SIG-M5 treated with dmso at 0.1 percent for 504 hours (cell line): ENCODE measurements around the gene INO80B.
"Not testable (repeated sequence)": the region's sequence is repeated elsewhere in the genome, so short reads cannot be mapped to it uniquely, and the experiment has no call there.

Experiments
- DNase-seq: peaks from one replicate; lab custom pipeline; 2025; ENCODE audit not compliant: unreplicated experiment; lab: John Stamatoyannopoulos, UW

INO80B gene

DNA sequence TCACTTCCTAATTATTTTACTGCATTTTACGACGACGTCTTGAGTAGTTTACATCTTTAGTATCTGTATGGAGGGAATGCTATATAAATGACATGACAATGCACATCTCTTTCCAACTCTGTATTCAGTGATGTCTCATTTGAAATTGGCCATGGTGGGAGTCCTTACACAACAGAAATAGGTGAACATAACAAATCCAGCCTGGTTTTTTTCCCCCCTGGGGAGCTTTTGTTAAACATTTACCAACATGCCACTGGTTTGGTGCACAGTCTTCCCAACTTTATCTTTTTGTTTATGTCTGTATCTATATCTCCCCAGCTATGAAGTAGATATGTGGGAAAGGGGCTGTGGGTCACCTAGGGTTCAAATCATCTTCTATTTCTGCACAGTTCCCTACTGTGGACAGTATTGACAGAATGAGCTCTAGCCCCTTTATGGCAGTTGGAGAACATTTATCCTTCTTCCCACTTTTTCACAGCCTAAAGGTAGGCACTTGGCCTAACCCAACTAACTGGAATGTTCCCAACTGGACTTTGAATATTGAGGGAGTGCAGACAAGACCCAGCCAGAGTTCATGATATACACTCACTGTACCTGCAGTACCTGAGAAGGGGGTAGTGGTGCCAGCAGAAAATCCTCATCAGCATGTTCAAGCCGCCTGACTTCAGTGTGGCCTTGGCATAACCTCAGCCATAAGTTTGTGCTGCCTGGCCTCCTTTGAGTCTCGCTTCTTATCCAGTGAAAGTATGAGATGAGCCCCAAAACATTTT, 7.5 kb upstream of the INO80B start:
- no peak for DNase-seq

- no peak for DNase-seq
These were observed 6.1 kb upstream of the INO80B start for GRCh38 chr2:74448771-74449170.

DNA sequence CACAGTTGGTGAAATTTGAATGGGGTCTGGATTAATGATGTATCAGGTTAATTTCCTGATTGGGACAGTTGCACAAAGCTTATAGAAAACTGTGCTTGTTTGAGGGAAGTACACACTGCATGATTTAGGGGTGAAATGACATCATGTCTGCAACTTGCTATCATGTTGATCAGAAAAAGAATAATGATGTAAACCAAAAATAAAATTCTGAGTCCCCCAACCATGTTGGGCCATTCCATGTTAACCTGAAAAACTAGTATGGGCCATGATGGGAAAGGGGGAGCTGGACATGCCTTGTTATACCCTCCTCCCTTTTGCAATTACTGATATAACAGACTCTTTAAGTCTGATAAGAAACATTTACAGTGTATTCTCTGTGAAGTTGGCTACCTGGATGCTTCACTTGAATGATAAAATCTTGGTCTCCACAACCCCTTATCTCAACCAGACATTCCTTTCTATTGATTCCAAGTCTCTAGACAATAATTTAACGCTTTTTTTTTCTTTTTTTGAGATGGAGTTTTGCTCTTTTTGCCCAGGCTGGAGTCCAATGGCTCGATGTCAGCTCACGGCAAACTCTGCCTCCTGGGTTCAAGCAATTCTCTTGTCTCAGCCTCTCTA, 4.2 kb upstream of the INO80B start:
- no peak for DNase-seq

DNA sequence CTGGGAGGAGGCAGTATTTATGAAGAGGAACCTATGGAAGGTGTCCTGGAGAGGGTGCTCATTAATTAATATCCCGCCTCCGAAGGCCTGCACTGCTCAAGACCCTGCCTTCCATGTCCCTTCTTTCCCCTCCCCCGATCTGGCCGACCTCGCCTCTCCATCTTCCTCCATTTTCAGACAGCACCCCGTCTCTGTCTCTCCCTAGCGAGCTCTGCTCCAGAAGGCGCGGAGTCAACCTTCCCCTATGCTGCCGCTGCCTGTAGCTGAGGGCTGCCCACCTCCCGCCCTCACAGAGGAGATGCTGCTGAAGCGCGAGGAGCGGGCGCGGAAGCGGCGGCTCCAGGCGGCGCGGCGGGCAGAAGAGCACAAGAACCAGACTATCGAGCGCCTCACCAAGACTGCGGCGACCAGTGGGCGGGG, 2.3 kb downstream of the INO80B start:
- DNase-seq: no peak

DNA sequence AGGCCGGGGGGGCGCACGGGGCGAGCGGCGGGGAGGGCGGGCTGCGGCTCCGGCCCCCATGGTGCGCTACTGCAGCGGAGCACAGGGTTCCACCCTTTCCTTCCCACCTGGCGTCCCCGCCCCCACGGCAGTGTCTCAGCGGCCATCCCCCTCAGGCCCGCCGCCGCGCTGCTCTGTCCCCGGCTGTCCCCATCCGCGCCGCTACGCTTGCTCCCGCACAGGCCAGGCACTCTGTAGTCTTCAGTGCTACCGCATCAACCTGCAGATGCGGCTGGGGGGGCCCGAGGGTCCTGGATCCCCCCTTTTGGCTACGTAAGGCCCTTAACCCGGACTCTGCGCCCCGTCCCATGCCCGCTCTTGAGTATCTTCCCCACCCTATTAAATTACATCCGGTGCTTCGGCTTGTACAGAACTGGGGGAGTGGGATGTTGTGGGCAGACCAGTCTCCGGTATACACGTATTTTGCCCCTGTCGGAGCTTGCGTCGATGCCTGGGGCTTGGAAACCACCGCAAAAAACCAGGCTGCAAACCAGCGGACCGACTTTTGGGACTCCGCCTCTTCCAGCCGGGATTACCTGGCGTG, 2.8 kb downstream of the INO80B start:
- DNase-seq: peak; percentile 68

- DNase-seq: peak; percentile 100
These were observed 3.4 kb downstream of the INO80B start, which contains the start of gene WBP1 for GRCh38 chr2:74458132-74458937. WBP1 (plus strand) TSS chr2:74458438; CDS start chr2:74458603, 165 bp downstream.

- DNase-seq: no peak
These were observed 4.1 kb downstream of the INO80B start for GRCh38 chr2:74458938-74459363.

DNA sequence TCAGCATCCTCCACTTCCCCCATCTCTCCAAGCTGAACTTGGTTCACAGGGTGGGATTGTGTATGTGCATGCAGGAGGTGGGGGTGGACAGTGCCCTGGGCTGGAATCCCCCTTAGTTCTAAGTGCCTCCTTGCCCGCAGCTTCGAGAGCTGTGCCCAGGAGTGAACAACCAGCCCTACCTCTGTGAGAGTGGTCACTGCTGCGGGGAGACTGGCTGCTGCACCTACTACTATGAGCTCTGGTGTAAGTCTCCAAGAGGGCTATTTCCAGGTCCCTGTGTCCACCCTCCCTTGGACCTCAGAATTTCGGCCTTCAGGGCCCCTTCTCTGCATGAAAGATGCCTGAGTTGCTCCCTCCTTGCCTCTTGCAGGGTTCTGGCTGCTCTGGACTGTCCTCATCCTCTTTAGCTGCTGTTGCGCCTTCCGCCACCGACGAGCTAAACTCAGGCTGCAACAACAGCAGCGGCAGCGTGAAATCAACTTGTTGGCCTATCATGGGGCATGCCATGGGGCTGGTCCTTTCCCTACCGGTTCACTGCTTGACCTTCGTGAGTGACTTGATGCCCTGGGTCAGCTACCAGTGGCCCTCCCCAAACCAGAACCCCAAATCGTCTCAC, 4.7 kb downstream of the INO80B start:
- not testable (repeated sequence) for DNase-seq

DNA sequence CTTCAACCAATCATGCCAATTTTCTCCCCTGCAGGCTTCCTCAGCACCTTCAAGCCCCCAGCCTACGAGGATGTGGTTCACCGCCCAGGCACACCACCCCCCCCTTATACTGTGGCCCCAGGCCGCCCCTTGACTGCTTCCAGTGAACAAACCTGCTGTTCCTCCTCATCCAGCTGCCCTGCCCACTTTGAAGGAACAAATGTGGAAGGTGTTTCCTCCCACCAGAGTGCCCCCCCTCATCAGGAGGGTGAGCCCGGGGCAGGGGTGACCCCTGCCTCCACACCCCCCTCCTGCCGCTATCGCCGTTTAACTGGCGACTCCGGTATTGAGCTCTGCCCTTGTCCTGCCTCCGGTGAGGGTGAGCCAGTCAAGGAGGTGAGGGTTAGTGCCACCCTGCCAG, 5.3 kb downstream of the INO80B start:
- DNase-seq: not testable (repeated sequence)

DNA sequence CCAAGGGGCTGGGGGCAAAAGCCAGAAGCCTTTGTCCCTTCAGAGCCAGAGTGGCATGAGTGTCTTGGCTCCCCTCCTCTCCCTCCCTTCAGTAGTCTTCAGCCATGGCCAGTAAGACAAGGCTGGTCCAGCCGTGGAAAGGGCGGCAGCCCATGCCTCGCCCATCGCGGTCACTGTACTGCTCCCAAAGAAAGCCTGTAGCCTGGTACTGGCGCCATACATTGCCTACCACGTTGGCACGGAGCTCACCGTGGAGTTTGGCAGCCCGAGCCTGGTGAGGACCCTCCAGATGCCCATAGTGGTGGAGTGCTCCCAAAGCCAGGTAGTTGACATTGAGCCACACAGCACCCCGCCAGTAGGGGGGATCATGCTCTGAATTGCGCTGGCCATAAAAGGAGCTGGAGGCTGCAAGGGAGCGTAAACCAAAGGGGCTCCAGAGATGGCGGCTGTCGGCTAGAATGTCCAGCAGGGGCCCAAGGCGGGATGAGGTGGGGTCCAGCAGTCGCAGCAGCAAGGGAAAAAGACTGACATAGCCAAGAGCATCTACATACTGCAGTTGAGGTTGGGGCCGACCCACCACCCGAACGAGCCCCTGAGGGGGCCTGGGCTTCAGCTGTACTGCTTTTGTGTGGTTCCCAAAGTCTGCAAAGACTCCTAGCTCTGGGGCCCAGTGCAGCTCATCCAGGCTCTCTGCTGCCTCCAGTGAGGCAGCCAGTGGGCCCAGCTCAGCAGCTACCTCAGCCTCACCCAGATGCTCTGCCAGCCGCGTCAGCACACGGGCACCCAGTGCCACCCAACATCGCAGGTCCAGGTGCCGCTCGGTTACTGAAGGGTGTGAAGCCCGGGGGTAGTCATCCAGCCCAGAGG, 6.5 kb downstream of the INO80B start:
- no peak for DNase-seq

DNA sequence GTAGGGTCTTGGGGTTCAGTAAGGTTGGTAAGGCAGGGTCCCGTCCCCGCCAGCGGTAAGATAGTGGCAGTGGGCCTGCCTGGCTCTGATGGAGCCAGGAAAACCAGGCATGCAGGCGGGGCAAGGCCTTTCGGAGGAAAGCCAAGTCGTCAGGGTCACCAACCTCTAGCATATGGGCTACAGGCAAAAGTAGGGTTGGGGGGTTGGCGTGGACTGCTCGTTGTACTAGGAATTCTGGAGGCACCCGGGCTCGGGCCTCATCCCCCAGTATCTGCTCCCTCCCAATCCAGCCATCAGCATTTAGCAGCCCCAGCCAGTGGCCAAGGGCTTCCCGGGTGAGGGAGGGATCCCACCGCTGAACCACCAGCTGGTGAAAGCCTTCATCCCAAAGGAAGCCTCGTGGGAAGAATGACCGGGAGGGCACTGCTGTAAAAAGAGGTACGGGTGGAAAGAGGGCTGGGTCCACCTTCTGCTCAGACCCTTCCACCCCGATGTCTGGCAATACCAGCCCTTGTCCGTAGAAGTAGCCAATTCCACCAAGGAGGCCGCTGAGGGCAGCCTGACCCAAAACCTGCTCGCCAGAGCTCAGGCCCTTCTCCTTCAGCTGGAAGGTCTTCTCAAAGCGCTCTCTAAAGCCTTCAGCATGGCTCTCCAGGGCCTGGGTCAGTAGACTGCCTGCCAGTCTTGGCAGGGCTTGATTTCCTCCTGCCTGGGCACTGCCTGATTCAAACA, 7.3 kb downstream of the INO80B start:
- no peak for DNase-seq

GRCh38 chr2:74462786-74463105, 7.9 kb downstream of the INO80B start:
- DNase-seq: no peak

GRCh38 chr2:74464406-74464805, 9.5 kb downstream of the INO80B start:
- no peak for DNase-seq

GRCh38 chr2:74470742-74471141, 15.9 kb downstream of the INO80B start:
- not testable (repeated sequence) for DNase-seq

GRCh38 chr2:74471332-74472065, 16.6 kb downstream of the INO80B start:
- DNase-seq: peak; percentile 54

GRCh38 chr2:74472086-74472944, 17.4 kb downstream of the INO80B start, which contains the start of gene MRPL53:
MRPL53 (minus strand) TSS chr2:74472680; CDS start chr2:74472660, 20 bp downstream.
- peak; percentile 96 for DNase-seq

DNA sequence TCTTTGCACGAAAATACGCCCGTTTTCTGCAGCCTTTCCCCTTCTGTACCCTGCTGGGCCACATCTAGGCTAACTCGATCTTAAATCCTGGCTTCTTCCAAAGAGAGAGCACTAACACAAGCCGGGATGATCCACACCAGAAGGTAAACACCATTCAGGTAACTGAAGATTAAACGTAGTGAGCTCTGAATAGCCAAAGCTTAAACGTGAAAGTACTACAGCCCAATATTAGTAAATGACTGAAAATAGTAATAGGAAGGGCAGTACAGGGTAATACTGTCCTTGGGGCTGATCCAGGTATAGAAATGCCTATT, 18.0 kb downstream of the INO80B start:
- DNase-seq: no peak

- DNase-seq: no peak
These were observed 19.6 kb downstream of the INO80B start for GRCh38 chr2:74474481-74474880.
